ENCODE results near the gene GNRH2.

- no peak for TF ChIP-seq FOXM1 (IDR thresholded peaks at IDR 0.05; ENCODE audit: borderline replicate concordance)
- TF ChIP-seq L3MBTL2 (conservative IDR thresholded peaks at IDR 0.05), result no peak
Observed at GRCh38 chr20:3042625-3043024, 797 bp upstream of the GNRH2 start.
